Mucosa of descending colon (tissue), 3 donors: ENCODE data around the gene DCTN4. TPM values are rescaled to one million over a fixed set of nuclear protein-coding genes. Genes with fewer than 3 reads are reported as not detected.

Source experiments
- ATAC-seq: fragments of 200-7000 bp; cut with Tn5 transposase; one replicate; pipeline ENCODE4 v1.9.1; 2020; ENCODE audit warnings: mild to moderate bottlenecking, moderate library complexity
- DNase-seq, 3 donors: peaks; one replicate each; pipeline ENCODE4 v3.0.0-alpha.2; 2020
- H3K36me3 ChIP-seq: fragments of 200-600 bp; one replicate; pipeline ENCODE4 v1.8.0; 2021; ENCODE audit warnings: low read depth, mild to moderate bottlenecking
- H3K4me1 ChIP-seq: fragments of 200-600 bp; one replicate; pipeline ENCODE4 v1.8.0; 2021; ENCODE audit warnings: low read depth, mild to moderate bottlenecking
- H3K4me3 ChIP-seq: fragments of 200-600 bp; one replicate; pipeline ENCODE4 v1.8.0; 2021; ENCODE audit warnings: mild to moderate bottlenecking
- H3K9me3 ChIP-seq: fragments of 200-600 bp; one replicate; pipeline ENCODE4 v1.8.0; 2021; ENCODE audit warnings: mild to moderate bottlenecking
- intact Hi-C, 2 donors: fragments of 100-400 bp; cut with DNase I in 1 of 2; cut with micrococcal nuclease in 1 of 2; formaldehyde crosslinking; loops; one replicate each; pipeline versions ENCODE4 v1.11.0 to v1.11.1; 2022; cut with DNase I, micrococcal nuclease
- total RNA-seq, 3 donors: library from RNA; stranded (reverse); fragmentation: NEBNext Ultra II Directional in 2 of 3; extraction: Animal tissue kit (Norgen Biotek cat#: 25700) in 2 of 3; gene quantifications; one replicate each; pipeline versions ENCODE4 v1.2.1 to v1.2.4, GENCODE V29; 2021 to 2023
- TF ChIP-seq, protein P1 (sequence below): fragments of 200-600 bp; IDR thresholded peaks from one replicate; pipeline ENCODE4 v1.8.0; 2022; ENCODE audit warnings: antibody characterized with exemption, mild to moderate bottlenecking
- donor health status: DM: no; HTN: no; CAD: no; lungs with moderate emphysema.
- donor health status: DM: no; HTN: no; CAD: no.
- donor health status: DM: no; HTN: yes; CAD: no.

DCTN4 gene
- total RNA-seq, 3 donors from 2014 or later, result 50.8 to 56.4 (median 52.9) TPM

DNA sequence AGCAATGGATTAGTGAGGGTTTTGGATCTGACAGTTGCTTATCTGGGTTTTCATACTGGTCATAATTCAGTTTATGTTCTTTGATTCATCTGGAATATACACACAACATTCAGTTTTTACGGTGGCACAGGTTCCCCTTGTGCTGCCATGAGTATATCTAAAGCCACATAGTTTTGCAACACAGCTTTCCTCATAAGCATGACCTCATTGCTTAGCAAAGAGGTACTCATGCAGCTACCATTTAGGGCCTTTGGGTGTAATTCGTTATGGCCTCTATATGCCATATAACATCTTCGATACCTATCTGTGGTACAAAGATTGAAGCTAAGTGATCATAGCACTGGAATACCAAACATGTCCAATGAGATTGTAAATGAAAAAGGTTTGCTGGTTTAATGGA, 55.1 kb downstream of the DCTN4 start:
- Histone ChIP-seq H3K36me3 (no peaks in the 10 kb centered on the region), H3K4me1 (peaks cover 9% of the 10 kb centered on the region), H3K9me3 (no peaks in the 10 kb centered on the region), H3K4me3 (no peak overlapping the region)
- ATAC-seq (peak; percentile 35), DNase-seq (no peak)
- intact Hi-C loops, result no loop called here
- TF ChIP-seq, protein P1, sequence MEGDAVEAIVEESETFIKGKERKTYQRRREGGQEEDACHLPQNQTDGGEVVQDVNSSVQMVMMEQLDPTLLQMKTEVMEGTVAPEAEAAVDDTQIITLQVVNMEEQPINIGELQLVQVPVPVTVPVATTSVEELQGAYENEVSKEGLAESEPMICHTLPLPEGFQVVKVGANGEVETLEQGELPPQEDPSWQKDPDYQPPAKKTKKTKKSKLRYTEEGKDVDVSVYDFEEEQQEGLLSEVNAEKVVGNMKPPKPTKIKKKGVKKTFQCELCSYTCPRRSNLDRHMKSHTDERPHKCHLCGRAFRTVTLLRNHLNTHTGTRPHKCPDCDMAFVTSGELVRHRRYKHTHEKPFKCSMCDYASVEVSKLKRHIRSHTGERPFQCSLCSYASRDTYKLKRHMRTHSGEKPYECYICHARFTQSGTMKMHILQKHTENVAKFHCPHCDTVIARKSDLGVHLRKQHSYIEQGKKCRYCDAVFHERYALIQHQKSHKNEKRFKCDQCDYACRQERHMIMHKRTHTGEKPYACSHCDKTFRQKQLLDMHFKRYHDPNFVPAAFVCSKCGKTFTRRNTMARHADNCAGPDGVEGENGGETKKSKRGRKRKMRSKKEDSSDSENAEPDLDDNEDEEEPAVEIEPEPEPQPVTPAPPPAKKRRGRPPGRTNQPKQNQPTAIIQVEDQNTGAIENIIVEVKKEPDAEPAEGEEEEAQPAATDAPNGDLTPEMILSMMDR, result no peak

GRCh38 chr5:150700594-150701377, 58.0 kb downstream of the DCTN4 start, which contains the start of gene RBM22:
RBM22 (minus strand) TSS chr5:150701062; CDS start chr5:150700985, 77 bp downstream.
- peak within 1 kb of the TSS; percentile 91 for H3K4me3 ChIP-seq
- TF ChIP-seq, protein P1, result peak; percentile 44
- H3K9me3 ChIP-seq, result no peaks in the 10 kb centered on the region
- DNase-seq (peak; percentile 93 to 97 (median 96)), ATAC-seq (peak; percentile 98)
- peaks cover 9% of the 10 kb centered on the region for H3K4me1 ChIP-seq
- no peaks in the 10 kb centered on the region for H3K36me3 ChIP-seq
- intact Hi-C loops, result no loop called here

DNA sequence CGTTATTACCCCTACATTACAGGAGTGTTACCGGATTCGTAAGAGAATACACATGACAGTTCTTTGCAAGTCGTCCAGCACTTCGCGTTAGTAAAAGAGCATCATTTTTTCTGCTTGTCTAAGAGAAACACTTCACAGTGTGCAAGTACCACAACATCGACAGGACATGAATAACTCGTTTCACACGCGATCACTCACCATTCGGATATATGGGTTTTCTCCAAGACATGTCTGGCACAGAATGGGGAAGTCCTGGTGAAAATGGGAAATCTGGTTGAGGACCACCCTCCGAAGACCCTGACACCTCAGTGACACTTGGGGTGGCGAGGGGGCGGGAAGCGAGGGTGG, 58.6 kb downstream of the DCTN4 start:
- TF ChIP-seq, protein P1, result no peak
- intact Hi-C loops, result no loop called here
- H3K36me3 ChIP-seq, result no peaks in the 10 kb centered on the region
- DNase-seq, result no peak
- H3K4me3 ChIP-seq, result peak overlapping the region; percentile 91
- peaks cover 9% of the 10 kb centered on the region for H3K4me1 ChIP-seq
- peak; percentile 2 for ATAC-seq
- H3K9me3 ChIP-seq, result no peaks in the 10 kb centered on the region

GRCh38 chr5:150694612-150695011, 64.2 kb downstream of the DCTN4 start:
- peaks cover 10% of the 10 kb centered on the region for H3K36me3 ChIP-seq
- intact Hi-C loops, result no loop called here
- TF ChIP-seq, protein P1, result no peak

DNA sequence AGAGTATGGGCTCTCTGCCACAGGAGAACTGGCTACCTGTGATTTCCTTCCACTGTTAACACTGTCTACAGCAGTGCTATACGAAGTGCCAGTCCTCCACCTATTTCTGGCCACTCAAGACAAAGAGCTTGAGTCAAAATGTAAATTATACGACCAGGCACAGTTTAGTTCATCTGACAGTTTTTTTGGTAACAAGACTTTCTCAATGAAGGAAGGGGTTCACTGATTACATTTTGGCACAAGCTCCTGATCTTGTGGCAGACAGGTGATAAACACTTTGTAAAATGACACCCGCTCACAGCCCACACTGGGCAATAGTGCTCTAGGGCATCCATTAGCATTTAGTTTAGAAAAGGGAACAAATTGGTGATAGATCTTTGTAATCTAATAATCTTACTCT, 66.5 kb downstream of the DCTN4 start:
- TF ChIP-seq, protein P1, result no peak
- Histone ChIP-seq H3K4me3 (no peak overlapping the region), H3K9me3 (no peaks in the 10 kb centered on the region), H3K36me3 (peaks cover 10% of the 10 kb centered on the region), H3K4me1 (no peaks in the 10 kb centered on the region)
- ATAC-seq (no peak), DNase-seq (no peak)
- intact Hi-C loops, result no loop called here

More at GRCh38 chr5:150694612-150695011, 64.2 kb downstream of the DCTN4 start:
- Histone ChIP-seq H3K4me1 (peaks cover 8% of the 10 kb centered on the region), H3K9me3 (no peaks in the 10 kb centered on the region), H3K4me3 (no peak overlapping the region)
- ATAC-seq (no peak), DNase-seq (no peak)
